AG08396 (cell line): ENCODE data around the gene PTPRN2.
"Not testable (repeated sequence)": the region's sequence is repeated elsewhere in the genome, so short reads cannot be mapped to it uniquely, and the experiment has no call there.

Source experiments
- DNase-seq: peaks from one replicate; pipeline ENCODE4 v3.0.0; 2012; ENCODE audit warnings: low spot score, mixed read lengths

Gene PTPRN2

GRCh38 chr7:158443688-158444483 lies 143.7 kb downstream of the PTPRN2 start:
- no peak for DNase-seq

DNA sequence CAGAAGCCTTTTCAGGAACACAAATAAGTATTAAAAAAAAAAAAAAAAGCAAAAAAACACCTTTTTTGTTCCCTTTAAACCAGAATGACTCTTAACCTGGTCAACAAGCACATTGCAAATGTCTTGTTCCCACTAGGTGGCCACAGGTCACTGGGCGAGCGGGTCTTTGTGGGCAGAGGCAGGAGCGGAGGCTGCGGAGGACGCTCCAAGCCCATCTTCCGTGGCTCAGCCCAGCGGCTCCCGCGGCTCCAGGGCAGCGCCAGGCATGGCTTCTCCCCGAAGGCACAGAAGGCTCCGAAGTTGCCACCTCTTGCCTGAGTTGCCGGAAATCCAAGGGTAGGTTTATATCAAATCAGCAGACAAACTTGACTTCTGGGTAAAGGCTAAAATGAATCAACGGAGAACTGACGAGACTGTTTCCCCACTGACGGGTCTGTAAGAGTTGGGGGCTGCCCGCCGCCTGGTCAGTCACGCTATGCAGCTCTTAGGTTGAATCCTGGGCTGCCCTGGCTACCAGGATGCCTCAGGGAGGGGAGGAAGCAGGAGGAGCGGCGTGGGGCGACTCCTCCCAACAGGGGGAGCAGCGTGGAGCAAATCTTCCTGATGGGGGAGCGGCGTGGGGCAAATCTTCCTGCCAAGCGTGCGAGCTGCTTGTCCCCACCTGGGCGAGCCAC lies 144.5 kb downstream of the PTPRN2 start:
- no peak for DNase-seq

- DNase-seq = no peak
These were observed 145.4 kb downstream of the PTPRN2 start for GRCh38 chr7:158442260-158442659.

DNA sequence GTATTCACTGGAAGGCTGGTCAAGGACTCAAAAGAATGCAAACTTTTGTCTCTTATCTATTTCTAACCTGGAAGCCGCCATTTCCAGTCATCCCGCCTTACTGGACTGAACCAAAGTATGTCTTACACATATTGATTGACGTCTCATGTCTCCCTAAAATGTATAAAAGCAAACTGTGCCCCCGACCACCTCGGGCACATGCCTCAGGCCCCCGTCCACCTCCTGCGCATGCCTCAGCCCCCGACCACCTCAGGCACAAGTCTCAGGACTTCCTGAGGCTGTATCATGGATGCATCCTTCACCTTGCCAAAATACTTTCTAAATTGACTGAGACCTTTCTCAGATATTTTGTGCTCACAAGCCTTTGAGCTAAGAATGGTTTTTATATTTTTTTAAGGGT lies 148.6 kb downstream of the PTPRN2 start:
- DNase-seq = no peak

DNA sequence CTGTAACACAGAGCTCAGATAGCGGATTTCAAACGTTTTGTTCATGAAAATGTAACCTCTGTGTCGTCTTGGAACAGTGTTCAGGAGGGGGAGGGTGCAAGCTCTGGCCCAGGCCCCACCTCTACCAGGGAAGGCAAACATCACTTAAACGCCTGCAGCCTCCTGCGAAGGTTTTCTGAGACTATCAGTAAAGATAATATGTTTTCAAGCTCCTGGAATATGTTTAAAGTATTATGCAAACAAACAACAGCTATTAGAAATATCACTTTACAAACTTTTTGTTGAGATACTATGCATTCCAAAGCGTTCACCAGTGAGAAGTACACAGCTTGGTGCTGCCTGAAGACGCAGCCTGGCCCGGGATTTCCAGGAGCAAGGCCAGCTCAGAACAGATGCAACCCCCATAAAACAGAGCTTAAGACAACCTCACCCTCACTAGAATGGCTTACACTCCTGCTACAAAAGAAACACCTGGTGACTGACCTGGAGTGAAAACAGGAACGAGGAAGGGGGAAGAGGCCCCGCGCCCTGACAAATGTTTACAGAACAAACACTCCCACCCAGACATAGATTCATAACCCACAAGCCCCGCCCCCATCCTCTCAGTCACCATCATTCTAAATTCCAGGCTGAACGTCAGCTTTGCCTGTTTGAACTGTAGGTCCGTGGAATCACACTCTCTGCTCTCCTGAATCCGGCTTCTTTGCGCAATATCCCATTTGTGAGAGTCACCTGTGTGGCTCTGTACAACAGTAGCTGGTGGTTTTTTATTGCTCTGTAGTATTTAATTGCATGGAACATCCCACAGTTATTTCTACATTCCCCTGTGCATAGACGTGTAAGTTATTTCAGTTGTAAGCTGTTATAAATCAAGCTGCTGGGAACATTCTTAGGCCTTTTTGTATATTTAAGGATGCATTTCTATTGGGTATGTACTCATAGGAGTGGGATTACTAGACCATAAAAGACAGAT lies 155.0 kb downstream of the PTPRN2 start:
- DNase-seq = no peak

- peak; percentile 46 for DNase-seq
These were observed 155.7 kb downstream of the PTPRN2 start for GRCh38 chr7:158431941-158432347.

- no peak for DNase-seq
These were observed 156.3 kb downstream of the PTPRN2 start for GRCh38 chr7:158431055-158431940.

GRCh38 chr7:158430308-158431034 lies 157.2 kb downstream of the PTPRN2 start:
- DNase-seq = no peak

DNA sequence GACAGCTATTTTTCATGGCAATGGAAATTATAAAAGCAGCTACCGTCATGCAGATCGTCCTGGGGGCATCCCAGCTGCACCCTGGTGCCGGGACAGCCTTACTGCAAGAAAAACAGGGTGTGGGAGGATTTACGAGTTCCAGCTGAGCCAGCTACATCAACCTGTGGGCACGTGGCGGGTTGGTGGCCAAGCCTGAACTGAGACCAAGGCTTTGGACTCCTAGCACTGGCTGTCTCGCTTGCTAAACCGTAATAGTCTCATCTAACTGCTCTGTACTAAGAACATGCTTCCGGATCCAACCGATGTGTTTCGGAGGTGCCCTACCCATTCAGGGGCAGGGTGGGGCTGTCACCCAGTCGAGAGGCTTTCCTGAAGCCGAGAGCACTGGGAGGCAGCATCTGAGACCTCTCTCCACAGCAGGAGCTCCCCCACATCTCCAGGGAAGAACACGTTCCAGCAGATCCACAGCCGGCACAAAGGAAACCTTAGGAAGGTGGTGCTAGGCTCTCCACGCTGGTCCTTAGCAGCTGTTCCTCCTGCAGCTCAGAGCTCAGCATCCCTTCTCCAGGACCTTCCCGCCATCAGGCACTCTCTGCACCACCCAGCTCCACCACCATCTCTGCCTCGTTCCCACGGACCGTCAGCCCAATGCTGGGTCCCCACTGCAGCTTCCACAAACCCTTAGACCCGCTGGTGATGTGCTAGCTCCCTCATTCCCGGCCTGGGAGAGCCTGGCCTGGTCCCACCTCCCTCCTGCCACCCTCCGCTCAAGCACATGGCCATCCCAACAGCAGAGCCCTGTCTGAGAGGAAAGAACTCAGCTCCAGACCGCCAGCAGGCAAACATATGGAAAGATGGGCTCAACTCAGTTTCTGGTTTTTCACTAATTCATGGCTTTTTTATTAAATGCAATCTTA lies 158.5 kb downstream of the PTPRN2 start:
- no peak for DNase-seq

DNA sequence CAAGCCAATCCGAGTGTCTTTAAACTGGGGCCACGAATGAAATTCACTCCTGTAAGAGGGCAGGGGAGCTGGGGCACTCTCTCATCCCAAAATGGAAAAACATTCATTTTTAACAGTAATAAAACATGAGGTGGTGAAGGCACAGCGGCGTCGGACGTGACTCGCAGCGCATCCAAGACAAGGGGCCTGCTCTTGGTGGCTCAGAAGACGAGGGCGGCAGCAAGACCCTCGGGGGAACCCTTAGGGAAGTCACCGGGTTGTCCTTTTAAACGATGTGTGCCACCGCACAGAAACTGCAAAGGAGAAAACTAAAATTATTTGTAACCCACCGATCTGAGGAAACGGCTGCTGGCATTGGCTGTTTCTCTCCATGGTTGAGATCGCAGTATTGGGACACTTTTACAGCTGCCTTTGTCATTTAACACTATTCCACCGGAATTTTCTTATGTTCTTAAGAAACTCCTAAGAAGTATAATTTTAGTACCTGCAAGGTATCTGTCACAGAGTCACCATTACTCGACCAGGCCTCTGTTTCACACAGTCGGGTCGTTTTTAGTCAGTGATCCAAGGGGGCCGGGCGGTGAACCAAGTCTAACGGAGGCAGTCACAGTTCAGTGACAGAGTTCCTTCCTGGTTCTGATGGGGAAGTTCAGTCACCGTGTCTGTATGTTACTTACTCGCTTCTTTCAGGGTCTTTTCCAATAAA lies 159.3 kb downstream of the PTPRN2 start:
- DNase-seq = no peak

DNA sequence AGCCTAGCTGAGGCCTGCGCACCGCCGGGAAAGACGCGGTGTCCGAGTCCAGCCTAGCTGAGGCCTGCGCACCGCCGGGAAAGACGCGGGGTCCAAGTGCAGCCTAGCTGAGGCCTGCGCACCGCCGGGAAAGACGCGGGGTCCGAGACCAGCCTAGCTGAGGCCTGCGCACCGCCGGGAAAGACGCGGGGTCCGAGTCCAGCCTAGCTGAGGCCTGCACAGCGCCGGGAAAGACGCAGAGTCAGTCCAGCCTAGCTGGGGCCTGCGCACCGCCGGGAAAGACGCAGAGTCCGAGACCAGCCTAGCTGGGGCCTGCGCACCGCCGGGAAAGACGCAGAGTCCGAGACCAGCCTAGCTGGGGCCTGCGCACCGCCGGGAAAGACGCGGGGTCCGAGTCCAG lies 161.9 kb downstream of the PTPRN2 start:
- DNase-seq = not testable (repeated sequence)

GRCh38 chr7:158424531-158424930 lies 163.1 kb downstream of the PTPRN2 start:
- DNase-seq = no peak

DNA sequence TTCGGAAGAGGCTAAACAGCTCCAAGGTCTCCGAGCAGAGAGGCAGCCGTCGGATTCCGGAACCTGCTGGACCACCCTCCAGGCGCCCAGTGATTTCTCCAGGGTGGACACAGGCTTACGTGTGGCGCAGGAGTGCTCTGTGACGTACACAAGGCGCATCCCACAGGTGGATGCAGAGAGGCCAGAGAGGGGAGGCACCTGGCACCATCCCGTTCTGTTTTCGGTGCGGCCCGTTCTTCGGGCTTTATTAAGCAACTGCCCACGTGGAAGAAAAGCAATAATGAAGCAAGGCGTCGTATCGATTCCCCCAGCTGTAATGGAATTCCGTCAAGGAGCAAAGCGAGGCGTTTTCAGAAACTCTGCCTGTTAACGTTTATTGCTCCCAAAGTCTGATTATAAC lies 163.6 kb downstream of the PTPRN2 start:
- DNase-seq = no peak

- no peak for DNase-seq
These were observed 164.6 kb downstream of the PTPRN2 start for GRCh38 chr7:158422887-158423560.

DNA sequence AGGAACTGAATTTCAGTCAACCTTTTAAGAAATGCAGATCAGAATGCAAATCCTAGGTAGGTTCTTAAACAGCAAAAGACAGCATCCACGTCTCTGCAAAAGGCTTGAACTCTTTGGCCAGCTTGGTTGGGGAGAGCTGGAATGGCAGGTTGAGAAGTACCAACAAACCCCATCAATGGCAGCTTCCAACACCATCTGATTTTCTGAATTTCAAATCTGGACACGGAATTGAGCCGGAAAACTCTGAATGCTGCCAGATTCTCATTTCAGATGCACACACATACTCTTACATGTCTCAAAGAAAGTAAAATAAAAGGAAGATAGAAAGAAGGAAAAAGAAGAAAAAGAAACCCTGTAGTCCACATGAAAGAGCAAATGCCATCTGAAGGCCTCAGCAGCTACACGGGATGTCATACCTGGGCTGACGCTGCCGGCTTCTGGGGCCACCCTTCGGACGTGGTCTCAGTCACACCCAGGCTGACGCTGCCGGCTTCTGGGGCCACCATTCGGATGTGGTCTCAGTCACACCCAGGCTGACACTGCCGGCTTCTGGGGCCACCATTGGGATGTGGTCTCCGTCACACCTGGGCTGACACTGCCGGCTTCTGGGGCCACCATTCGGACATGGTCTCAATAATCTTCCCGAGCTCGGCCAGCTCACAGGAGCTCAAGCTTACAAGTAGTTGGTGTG lies 165.3 kb downstream of the PTPRN2 start:
- DNase-seq = no peak

GRCh38 chr7:158421361-158421760 lies 166.3 kb downstream of the PTPRN2 start:
- DNase-seq = no peak

GRCh38 chr7:158420591-158421340 lies 166.9 kb downstream of the PTPRN2 start:
- DNase-seq = no peak
